PC-9 (cell line): ENCODE measurements around the gene NYAP2. TPM values are rescaled to one million over a fixed set of nuclear protein-coding genes. Genes with fewer than 3 reads are reported as not detected.
A peak's percentile ranks its signal among the peaks of the same experiment; 100 is the strongest.

Experiments
- BruUV-seq: library from RNA; stranded (reverse); fragments of 400-500 nt; replicated peaks from 2 replicates; lab custom pipeline; 2021; lab: Mats Ljungman, UMichigan
- CTCF ChIA-PET: fragments of 300-600 bp; sonication (Branson Sonifier 250); formaldehyde crosslinking; loops from one replicate; lab custom pipeline; 2022; ENCODE audit warnings: antibody characterized with exemption; lab: Charles Lee
- POLR2A ChIA-PET: fragments of 300-600 bp; sonication (Branson Sonifier 250); formaldehyde crosslinking; loops from one replicate; lab custom pipeline; 2022; ENCODE audit warnings: antibody characterized with exemption; ENCODE audit not compliant: unreplicated experiment; lab: Charles Lee
- DNase-seq, 2 experiments: peaks; one replicate each; pipeline versions ENCODE4 v3.0.0 to v3.0.0-alpha.2; 2015 to 2022; ENCODE audit warnings: mixed read lengths in 1 of 2
- H2AFZ ChIP-seq: fragments of 200-600 bp; sonication (generic); 2 replicates; pipeline ENCODE4 v1.8.1; 2017; ENCODE audit warnings: antibody characterized with exemption
- H3F3A ChIP-seq: fragments of 200-600 bp; sonication (generic); 2 replicates; pipeline ENCODE4 v1.8.1; 2017; ENCODE audit warnings: antibody characterized with exemption, mild to moderate bottlenecking, low read depth; ENCODE audit not compliant: insufficient read depth
- H3K27ac ChIP-seq: fragments of 200-600 bp; sonication (generic); 2 replicates; pipeline ENCODE4 v1.6.1; 2016; ENCODE audit warnings: mixed run types
- H3K27me3 ChIP-seq: fragments of 200-600 bp; sonication (generic); 2 replicates; pipeline ENCODE4 v1.6.1; 2016; ENCODE audit warnings: low read depth, mixed run types; ENCODE audit not compliant: insufficient read depth
- H3K36me3 ChIP-seq: fragments of 200-600 bp; sonication (generic); 2 replicates; pipeline ENCODE4 v1.6.1; 2016; ENCODE audit warnings: low read depth, mixed run types
- H3K4me1 ChIP-seq: fragments of 200-600 bp; sonication (generic); replicated peaks from 2 replicates; pipeline ENCODE4 v1.6.1; 2016; ENCODE audit warnings: mixed run types; ENCODE audit not compliant: insufficient read depth
- H3K4me2 ChIP-seq: fragments of 200-600 bp; sonication (generic); 2 replicates; pipeline ENCODE4 v1.6.1; 2017; ENCODE audit warnings: mixed run types
- H3K4me3 ChIP-seq: fragments of 200-600 bp; sonication (generic); 2 replicates; pipeline ENCODE4 v1.6.1; 2016; ENCODE audit warnings: mixed run types
- H3K79me2 ChIP-seq: fragments of 200-600 bp; sonication (generic); 2 replicates; pipeline ENCODE4 v1.6.1; 2017; ENCODE audit warnings: low read depth, mixed run types
- H3K9me2 ChIP-seq: fragments of 200-600 bp; sonication (generic); 2 replicates; pipeline ENCODE4 v1.8.1; 2017; ENCODE audit warnings: mild to moderate bottlenecking; ENCODE audit not compliant: insufficient read depth
- H3K9me3 ChIP-seq: fragments of 200-600 bp; sonication (generic); 2 replicates; pipeline ENCODE4 v1.8.1; 2016; ENCODE audit warnings: low read depth; ENCODE audit not compliant: insufficient read depth
- H4K20me1 ChIP-seq: fragments of 200-600 bp; sonication (generic); 2 replicates; pipeline ENCODE4 v1.8.1; 2017; ENCODE audit not compliant: insufficient read depth
- EZH2 ChIP-seq: fragments of 200-600 bp; sonication (generic); IDR thresholded peaks from 2 replicates; pipeline ENCODE4 v1.8.0; 2017; ENCODE audit warnings: antibody characterized with exemption, low read depth
- intact Hi-C: fragments of 100-400 bp; cut with micrococcal nuclease; formaldehyde crosslinking; loops from one replicate; pipeline ENCODE4 v1.10.0; 2022; ENCODE audit not compliant: unreplicated experiment
- total RNA-seq: library from RNA; stranded (reverse); gene quantifications from 2 replicates; pipeline ENCODE4 v1.2.3, GENCODE V29; 2021
- TF ChIP-seq, protein P1 (sequence below): fragments of 200-600 bp; sonication (generic); conservative IDR thresholded peaks from 2 replicates; pipeline ENCODE4 v1.6.1; 2017; ENCODE audit warnings: mixed run types, antibody characterized with exemption, mild to moderate bottlenecking, moderate library complexity

NYAP2 gene
- total RNA-seq, 1 experiment from 2014 or later, result 0.65 TPM

DNA sequence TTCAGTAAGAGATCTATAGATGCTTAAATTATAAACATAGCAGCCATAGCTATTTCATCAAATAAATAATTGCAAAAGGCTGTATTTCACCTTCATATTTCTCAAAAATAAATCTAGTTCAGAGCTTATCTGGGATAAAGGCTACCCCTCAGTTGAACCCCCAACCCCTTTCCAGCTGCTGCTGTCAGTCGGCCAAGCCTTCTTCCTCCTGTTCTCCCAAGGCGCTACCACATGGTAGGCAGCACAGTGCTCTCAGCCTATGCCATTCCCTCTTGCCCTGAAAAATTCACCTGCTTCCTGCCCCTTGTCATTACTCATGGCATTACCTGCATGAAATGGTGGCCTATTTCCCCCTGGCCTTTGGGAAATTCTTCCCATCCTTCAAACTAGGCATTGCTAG is 136.5 kb downstream of the NYAP2 start:
- DNase-seq, result peak in 1 of 2 experiments; percentile 15
- Histone ChIP-seq H3K27me3 (no peaks in the 10 kb centered on the region; the same call in 1 of the 2 replicates), H3K4me1 (no peaks in the 10 kb centered on the region), H3K4me3 (no peak overlapping the region), H3K36me3 (no peaks in the 10 kb centered on the region), H2AFZ (no peak overlapping the region), H3K27ac (no peak overlapping the region), H3K4me2 (no peak overlapping the region), H3F3A (no peaks in the 10 kb centered on the region), H3K9me2 (no peaks in the 10 kb centered on the region), H4K20me1 (no peaks in the 10 kb centered on the region), H3K9me3 (peaks cover 3% of the 10 kb centered on the region; the same call in 1 of the 2 replicates), H3K79me2 (no peaks in the 10 kb centered on the region)
- POLR2A ChIA-PET, result no interaction called here
- CTCF ChIA-PET, result interaction anchor here (0.5 kb wide), 1 partner anchor 253 kb away, joined by 3 read pairs; no protein-coding TSS in a partner anchor
- intact Hi-C loops, result no loop called here
- no peak for TF ChIP-seq EZH2
- TF ChIP-seq, protein P1, sequence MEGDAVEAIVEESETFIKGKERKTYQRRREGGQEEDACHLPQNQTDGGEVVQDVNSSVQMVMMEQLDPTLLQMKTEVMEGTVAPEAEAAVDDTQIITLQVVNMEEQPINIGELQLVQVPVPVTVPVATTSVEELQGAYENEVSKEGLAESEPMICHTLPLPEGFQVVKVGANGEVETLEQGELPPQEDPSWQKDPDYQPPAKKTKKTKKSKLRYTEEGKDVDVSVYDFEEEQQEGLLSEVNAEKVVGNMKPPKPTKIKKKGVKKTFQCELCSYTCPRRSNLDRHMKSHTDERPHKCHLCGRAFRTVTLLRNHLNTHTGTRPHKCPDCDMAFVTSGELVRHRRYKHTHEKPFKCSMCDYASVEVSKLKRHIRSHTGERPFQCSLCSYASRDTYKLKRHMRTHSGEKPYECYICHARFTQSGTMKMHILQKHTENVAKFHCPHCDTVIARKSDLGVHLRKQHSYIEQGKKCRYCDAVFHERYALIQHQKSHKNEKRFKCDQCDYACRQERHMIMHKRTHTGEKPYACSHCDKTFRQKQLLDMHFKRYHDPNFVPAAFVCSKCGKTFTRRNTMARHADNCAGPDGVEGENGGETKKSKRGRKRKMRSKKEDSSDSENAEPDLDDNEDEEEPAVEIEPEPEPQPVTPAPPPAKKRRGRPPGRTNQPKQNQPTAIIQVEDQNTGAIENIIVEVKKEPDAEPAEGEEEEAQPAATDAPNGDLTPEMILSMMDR, result no peak
- BruUV-seq, result no TSS peak

GRCh38 chr2:225543626-225544025 is 144.1 kb downstream of the NYAP2 start:
- H3K27ac ChIP-seq, result no peak overlapping the region
- ChIA-PET POLR2A (no interaction called here), CTCF (no interaction called here)
- H2AFZ ChIP-seq, result no peak overlapping the region
- no peaks in the 10 kb centered on the region for H4K20me1 ChIP-seq
- no peak overlapping the region for H3K4me2 ChIP-seq
- no peak for DNase-seq
- no peaks in the 10 kb centered on the region for H3K79me2 ChIP-seq
- H3F3A ChIP-seq, result no peaks in the 10 kb centered on the region
- no peak overlapping the region for H3K4me3 ChIP-seq
- no peaks in the 10 kb centered on the region for H3K9me3 ChIP-seq
- intact Hi-C loops, result no loop called here
- BruUV-seq, result no TSS peak
- H3K4me1 ChIP-seq, result no peaks in the 10 kb centered on the region
- TF ChIP-seq, protein P1, result no peak
- no peak for TF ChIP-seq EZH2
- no peaks in the 10 kb centered on the region for H3K27me3 ChIP-seq
- H3K9me2 ChIP-seq, result no peaks in the 10 kb centered on the region
- no peaks in the 10 kb centered on the region for H3K36me3 ChIP-seq

GRCh38 chr2:225556461-225556860 is 157.0 kb downstream of the NYAP2 start:
- no peaks in the 10 kb centered on the region for H4K20me1 ChIP-seq
- H3K4me1 ChIP-seq, result no peaks in the 10 kb centered on the region
- no peak overlapping the region for H3K4me2 ChIP-seq
- no peak for DNase-seq
- H3K36me3 ChIP-seq, result no peaks in the 10 kb centered on the region
- no peak overlapping the region for H2AFZ ChIP-seq
- ChIA-PET CTCF (no interaction called here), POLR2A (no interaction called here)
- H3K4me3 ChIP-seq, result no peak overlapping the region
- H3K9me2 ChIP-seq, result no peaks in the 10 kb centered on the region
- intact Hi-C loops, result no loop called here
- no peaks in the 10 kb centered on the region for H3K27me3 ChIP-seq
- BruUV-seq, result no TSS peak
- no peaks in the 10 kb centered on the region for H3K9me3 ChIP-seq
- no peak overlapping the region for H3K27ac ChIP-seq
- no peaks in the 10 kb centered on the region for H3K79me2 ChIP-seq
- no peaks in the 10 kb centered on the region for H3F3A ChIP-seq
- TF ChIP-seq, protein P1, result 0 out of 2 replicates have a peak, but pooled peaks have one; percentile 14
- TF ChIP-seq EZH2, result no peak
